Testis (tissue), 2 donors: ENCODE results near the gene LRRC8D.

Experiments
- POLR2A ChIP-seq: fragments of 450-650 bp; IDR thresholded peaks from one replicate; pipeline ENCODE4 v1.6.1; 2017; ENCODE audit warnings: antibody characterized with exemption, mild to moderate bottlenecking, moderate library complexity
- TF ChIP-seq, protein P1 (sequence below), 3 experiments: fragments of 450-650 bp in 2 of 3; fragments of 200-600 bp in 1 of 3; sonication (generic) in 1 of 3; IDR thresholded peaks; one replicate each; pipeline ENCODE4 v1.5.1; 2016 to 2019; ENCODE audit warnings: antibody characterized with exemption in 3 of 3, mild to moderate bottlenecking in 2 of 3, moderate library complexity in 1 of 3

DNA sequence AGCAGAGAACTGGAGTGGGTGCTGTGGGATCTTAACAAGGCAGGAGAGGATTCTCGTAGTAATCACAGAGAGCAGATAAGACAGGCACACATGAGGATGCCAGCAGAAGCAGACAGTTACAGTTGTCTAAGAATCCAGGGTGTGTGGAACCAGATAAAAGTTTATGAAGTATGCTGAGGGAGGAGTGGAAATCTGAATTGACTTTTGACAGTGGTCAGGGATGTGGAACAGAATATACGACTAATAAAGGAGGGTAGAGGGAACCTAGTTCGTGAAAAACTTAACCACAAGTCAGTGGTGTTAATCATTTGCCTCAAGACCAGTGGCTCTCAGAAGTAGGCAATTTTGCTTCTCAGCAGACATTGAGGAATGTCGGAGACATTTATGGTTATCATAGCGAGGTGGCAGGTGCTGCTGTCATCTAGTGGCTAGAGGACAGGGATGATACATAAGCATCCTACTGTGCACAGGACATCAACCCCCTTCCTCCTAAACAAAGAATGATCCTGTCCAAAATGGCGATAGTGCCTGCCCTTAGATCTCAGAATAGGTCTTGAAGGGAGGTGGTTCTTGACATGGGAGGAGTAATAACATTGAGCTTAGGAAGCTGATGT, 3.0 kb downstream of the LRRC8D start:
- TF ChIP-seq POLR2A: no peak
- TF ChIP-seq, protein P1, sequence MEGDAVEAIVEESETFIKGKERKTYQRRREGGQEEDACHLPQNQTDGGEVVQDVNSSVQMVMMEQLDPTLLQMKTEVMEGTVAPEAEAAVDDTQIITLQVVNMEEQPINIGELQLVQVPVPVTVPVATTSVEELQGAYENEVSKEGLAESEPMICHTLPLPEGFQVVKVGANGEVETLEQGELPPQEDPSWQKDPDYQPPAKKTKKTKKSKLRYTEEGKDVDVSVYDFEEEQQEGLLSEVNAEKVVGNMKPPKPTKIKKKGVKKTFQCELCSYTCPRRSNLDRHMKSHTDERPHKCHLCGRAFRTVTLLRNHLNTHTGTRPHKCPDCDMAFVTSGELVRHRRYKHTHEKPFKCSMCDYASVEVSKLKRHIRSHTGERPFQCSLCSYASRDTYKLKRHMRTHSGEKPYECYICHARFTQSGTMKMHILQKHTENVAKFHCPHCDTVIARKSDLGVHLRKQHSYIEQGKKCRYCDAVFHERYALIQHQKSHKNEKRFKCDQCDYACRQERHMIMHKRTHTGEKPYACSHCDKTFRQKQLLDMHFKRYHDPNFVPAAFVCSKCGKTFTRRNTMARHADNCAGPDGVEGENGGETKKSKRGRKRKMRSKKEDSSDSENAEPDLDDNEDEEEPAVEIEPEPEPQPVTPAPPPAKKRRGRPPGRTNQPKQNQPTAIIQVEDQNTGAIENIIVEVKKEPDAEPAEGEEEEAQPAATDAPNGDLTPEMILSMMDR (IDR thresholded peaks at IDR 0.05): no peak
